ENCODE results near the gene EIF3L. TPM values are rescaled to one million over a fixed set of nuclear protein-coding genes. Genes with fewer than 3 reads are reported as not detected.

The EIF3L gene
- total RNA-seq, 1 donor from 2014 or later: 254 TPM

- DNase-seq (ENCODE audit: extremely low read depth, low read depth, low spot score): no peak
Measured at GRCh38 chr22:37816543-37817180, 32.6 kb upstream of the EIF3L start.

GRCh38 chr22:37817705-37818408 lies 31.4 kb upstream of the EIF3L start:
- DNase-seq (ENCODE audit: extremely low read depth, low read depth, low spot score): no peak

- no peak for DNase-seq (ENCODE audit: extremely low read depth, low read depth, low spot score)
Measured at GRCh38 chr22:37818409-37819104, 30.7 kb upstream of the EIF3L start.

- no peak for DNase-seq (ENCODE audit: extremely low read depth, low read depth, low spot score)
Measured at GRCh38 chr22:37819105-37819433, 30.1 kb upstream of the EIF3L start.

- DNase-seq (ENCODE audit: extremely low read depth, low read depth, low spot score): no peak
Measured at GRCh38 chr22:37820350-37820749, 28.9 kb upstream of the EIF3L start.

GRCh38 chr22:37822079-37822833 lies 27.0 kb upstream of the EIF3L start:
- DNase-seq (ENCODE audit: extremely low read depth, low read depth, low spot score): no peak

GRCh38 chr22:37823134-37823985 lies 25.9 kb upstream of the EIF3L start, which contains the start of gene GALR3:
GALR3 (plus strand) TSS chr22:37823382; CDS start chr22:37823407, 25 bp downstream.
- DNase-seq (ENCODE audit: extremely low read depth, low read depth, low spot score): no peak

GRCh38 chr22:37824674-37825641 lies 24.3 kb upstream of the EIF3L start:
- DNase-seq (ENCODE audit: extremely low read depth, low read depth, low spot score): no peak

- no peak for DNase-seq (ENCODE audit: extremely low read depth, low read depth, low spot score)
Measured at GRCh38 chr22:37827056-37827455, 22.2 kb upstream of the EIF3L start.

GRCh38 chr22:37830093-37830842 lies 19.0 kb upstream of the EIF3L start:
- DNase-seq (ENCODE audit: extremely low read depth, low read depth, low spot score): no peak

- no peak for DNase-seq (ENCODE audit: extremely low read depth, low read depth, low spot score)
Measured at GRCh38 chr22:37831472-37831871, 17.7 kb upstream of the EIF3L start.

- DNase-seq (ENCODE audit: extremely low read depth, low read depth, low spot score): no peak
Measured at GRCh38 chr22:37832022-37832857, 17.0 kb upstream of the EIF3L start.

- no peak for DNase-seq (ENCODE audit: extremely low read depth, low read depth, low spot score)
Measured at GRCh38 chr22:37842015-37842793, 7.0 kb upstream of the EIF3L start.

- no peak for DNase-seq (ENCODE audit: extremely low read depth, low read depth, low spot score)
Measured at GRCh38 chr22:37843741-37844089, 5.5 kb upstream of the EIF3L start.

GRCh38 chr22:37844904-37845329 lies 4.3 kb upstream of the EIF3L start:
- no peak for DNase-seq (ENCODE audit: extremely low read depth, low read depth, low spot score)

- DNase-seq (ENCODE audit: extremely low read depth, low read depth, low spot score): no peak
Measured at GRCh38 chr22:37846433-37846832, 2.8 kb upstream of the EIF3L start.

- peak; percentile 20 for DNase-seq (ENCODE audit: extremely low read depth, low read depth, low spot score)
Measured at GRCh38 chr22:37848587-37849088, 581 bp upstream of the EIF3L start.

Data from glomerular endothelial cell (primary cell).